Tibial nerve (tissue), 3 donors: ENCODE measurements around the gene CCDC57.

ENCODE experiments used
- EP300 ChIP-seq, 2 donors: sonication (generic); formaldehyde crosslinking; IDR thresholded peaks; one replicate each; pipeline ENCODE4 v1.6.1; 2017; ENCODE audit warnings: antibody characterized with exemption in 2 of 2, mild to moderate bottlenecking in 1 of 2
- POLR2A ChIP-seq, 2 donors: fragments of 450-650 bp; IDR thresholded peaks; one replicate each; pipeline ENCODE4 v1.6.1; 2017; ENCODE audit warnings: antibody characterized with exemption in 2 of 2, mild to moderate bottlenecking in 2 of 2, moderate library complexity in 2 of 2

GRCh38 chr17:82247856-82248671, 35.4 kb upstream of the CCDC57 start:
- no peak for TF ChIP-seq POLR2A (IDR thresholded peaks at IDR 0.05)
- TF ChIP-seq EP300 (IDR thresholded peaks at IDR 0.05) = no peak
